GM19455 (cell line): ENCODE data around the gene CCDC57.

Source experiments
- ATAC-seq: cut with Tn5 transposase; IDR thresholded peaks from one replicate; pipeline ENCODE4 v1.9.1; 2021; ENCODE audit not compliant: unreplicated experiment

The CCDC57 gene

DNA sequence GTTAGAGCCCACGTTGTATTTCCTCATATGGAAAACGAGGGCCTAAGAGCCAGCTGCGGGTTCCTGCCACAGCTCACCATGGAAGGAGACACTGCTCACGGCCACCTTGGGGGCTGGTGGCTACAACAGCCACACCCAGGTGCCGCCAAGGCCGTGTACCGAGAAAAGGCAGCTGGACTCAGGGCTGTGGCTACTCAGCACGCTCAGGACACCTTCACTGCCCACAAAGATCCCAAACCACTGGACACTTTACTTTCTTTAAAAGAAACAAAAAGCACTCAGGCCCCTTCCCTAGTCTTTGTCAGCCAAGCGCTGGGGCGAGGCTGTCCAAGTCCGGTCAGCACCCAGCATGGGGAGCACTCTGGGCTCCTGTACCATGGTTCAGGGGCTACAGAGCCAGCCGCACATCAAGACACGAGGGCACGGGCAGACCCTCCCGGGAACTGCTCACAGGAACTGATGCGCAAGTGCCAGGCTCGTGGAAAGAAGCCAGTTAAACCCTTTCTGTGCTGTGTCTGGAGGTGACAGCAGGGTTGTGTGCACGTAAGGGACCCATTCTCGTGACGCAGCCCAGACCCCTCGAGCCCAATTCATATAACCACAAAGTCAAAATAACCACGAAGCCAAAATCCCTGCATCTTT is 34.7 kb upstream of the CCDC57 start:
- no peak for ATAC-seq

- ATAC-seq = no peak
Observed at GRCh38 chr17:82246365-82247181, 33.9 kb upstream of the CCDC57 start.

GRCh38 chr17:82246040-82246364 is 33.4 kb upstream of the CCDC57 start:
- ATAC-seq = no peak

DNA sequence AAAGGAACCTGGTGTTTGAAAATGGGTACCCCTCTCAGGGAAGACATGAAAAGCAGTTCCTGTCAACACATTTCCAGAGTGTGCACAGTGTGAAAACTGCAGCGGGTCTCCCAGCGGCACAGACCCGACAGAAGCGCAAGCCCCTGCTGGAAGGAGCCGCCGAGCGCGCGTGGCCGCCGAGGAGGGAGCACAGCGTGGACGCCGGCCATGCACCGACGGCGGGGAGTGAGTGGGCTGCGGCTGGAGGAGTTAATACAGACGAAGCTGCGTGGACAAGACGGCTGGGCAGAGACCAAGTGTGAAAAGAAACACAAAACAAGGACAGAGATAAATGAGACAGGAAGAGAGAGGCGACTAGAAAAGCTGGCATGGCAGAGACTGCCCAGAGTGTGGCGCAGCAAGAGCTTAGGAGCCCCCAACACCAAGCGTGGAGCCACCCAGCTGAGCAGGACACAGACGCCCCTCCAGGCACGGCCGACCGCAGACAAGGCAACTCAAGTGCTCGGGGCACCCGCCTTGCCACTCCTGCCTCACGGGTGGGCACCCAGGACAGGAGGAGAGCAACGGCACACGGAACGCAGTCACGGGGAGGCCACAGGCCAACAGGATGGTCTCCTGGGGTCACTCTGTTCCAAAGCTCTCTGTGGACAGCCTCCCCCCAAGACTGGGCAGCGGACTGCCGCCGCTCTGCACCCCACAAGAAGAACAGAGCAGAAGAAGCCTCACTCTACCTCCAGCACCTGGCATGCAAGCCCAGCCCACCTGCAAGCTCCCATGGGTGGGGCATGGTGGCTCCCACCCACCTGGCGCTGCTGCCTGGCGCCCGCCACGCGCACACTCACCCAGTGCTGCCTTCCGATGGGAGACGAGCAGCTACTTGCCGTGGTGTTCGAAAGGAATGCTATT is 32.7 kb upstream of the CCDC57 start:
- no peak for ATAC-seq

DNA sequence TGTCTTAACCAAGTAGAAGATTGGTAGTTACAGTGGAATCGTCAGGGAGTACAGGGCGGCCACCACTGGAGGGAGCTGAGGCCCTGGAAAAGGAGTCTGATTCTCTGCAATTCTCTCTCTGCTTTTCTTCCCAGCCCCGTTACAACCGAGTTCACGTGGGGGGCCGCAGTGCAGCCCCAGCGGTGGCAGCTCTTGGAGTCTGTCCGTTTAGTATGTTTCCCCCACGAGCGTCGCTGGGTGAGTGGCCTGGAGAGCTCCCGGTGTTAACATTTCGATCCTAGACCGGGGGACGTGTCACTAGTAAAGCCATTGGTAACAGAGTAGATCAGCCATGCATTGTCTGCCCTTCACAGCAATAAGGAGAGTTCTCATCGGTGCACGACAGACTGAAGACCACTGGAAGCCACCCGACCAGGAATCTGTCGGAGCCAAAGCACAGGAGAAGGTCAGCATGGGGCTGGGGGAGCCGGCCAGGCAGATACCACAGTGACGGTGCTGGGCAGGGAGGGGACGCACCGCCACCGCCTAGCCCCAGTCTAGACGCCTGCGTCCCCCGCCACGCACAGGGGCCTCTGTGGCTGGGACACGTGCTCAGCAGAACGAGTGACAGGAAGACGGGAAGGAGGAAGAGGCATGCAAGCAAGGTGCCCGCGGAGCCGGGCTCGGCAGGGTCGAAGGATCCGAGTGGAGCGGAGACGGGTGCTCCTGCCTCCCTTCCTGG is 31.9 kb upstream of the CCDC57 start:
- ATAC-seq = no peak

DNA sequence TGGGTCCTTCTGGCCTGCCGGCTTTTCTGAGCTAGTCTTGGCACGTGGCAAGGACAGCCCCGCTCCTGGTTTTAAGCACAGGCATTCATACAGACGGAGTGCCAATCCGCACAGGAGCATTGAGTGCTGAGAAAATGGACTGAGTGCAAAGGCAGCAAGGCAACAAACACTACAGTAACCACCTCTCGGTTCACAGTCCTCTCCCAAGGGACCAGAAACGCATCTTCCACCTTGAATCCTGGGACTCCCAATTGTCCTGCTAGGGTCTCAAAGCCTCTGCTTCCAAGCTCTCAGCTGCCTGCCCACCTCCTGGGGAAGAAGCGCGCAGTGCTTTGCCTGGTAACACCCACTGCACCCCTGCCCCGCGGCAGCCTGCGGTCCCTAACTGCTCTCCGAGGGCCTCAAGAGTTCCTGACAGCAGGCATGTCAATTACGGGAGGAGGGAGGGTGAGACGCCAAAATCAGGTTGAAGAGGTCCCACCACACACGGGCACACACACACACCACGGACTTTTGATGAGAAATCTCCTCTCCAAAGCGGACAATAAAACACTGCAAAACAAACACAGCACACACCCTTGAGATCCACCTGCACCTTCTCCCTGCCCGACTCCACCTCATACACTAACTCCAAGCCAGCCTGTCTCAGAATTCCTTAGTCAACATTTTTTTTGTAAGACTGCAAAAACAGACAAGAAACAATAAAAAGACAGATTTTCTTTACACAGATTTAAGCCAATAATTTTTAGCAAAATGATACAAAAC is 31.2 kb upstream of the CCDC57 start:
- ATAC-seq = no peak

- no peak for ATAC-seq
Observed at GRCh38 chr17:82242977-82243647, 30.5 kb upstream of the CCDC57 start.

DNA sequence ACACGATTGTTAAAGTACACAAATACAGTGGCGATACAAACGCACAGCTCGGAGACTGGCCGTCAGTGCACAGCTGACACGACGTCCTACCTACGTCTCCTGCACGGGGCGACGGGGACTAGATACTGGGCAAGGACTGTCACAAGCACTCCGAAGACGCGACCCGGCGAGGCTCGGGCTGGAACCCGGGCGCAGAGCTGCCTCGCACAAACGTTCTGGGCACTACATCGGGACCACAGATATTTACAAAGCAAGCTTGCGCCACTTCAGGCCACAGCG is 30.0 kb upstream of the CCDC57 start:
- no peak for ATAC-seq

GRCh38 chr17:82241926-82242697 is 29.5 kb upstream of the CCDC57 start:
- no peak for ATAC-seq

DNA sequence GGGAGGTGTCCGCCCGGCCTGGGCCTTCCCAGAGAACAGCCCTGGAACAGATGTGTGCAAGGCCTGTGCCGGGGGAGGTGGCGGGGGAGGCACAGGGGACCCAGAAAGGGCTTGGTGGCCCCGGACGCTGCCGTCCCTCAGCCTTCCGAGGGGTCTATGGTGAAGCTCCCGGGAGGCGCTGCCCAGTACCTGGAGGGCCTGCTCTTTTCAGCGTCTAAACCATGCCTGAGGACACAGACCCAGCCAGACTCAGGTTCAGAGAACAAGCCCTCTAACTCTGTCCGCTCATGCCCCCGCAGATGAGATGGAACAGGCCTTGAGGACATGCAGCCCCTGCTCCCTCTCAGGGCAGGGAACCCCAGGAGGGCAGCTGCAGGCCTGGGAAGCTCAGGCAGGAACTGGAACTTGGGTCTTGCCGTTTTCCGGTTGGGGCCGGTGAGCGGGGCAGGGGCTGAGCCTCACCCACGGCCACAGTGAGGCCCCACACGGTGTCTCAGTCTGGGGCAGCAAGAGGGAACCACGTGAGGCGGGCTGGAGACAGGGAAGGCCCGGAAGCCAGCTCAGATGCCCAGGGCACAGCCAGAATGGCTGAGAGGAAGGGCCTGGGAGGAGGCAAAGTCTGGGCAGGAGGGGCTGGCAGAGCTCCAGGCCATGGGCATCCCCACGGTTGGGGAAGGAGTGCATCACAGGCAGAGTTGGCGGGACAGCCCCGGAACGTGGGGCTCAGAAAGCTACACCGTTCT is 28.7 kb upstream of the CCDC57 start:
- ATAC-seq = no peak

- ATAC-seq = no peak
Observed at GRCh38 chr17:82240506-82241182, 28.0 kb upstream of the CCDC57 start.

DNA sequence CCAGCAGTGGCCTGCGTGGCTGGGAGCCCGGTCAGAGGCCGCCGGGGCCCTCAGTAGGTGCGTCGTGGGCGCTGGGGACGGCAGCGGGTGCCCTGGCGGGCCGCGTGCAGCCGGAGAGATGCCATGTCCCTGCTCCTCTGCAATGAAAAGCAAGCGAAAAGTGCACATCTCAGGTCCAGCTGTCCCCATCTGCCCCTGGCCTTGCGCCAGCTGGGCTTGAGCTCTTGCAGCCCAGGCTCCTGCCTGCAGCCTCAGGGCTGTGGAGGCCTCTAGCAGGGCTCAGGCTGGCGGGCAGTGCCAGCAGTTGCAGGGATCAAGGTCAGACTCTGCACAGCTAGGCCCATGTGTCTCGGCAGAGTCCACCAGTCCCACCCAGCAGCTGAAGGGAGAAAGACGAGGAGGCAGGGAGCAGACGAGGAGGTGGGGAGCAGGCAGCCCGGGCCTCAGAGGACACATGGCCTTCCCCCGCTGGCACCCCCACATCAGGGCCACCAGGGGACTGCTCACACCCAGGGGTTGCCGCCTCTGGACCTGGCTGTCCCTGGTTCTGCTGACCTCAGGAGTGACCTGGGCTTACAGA is 27.4 kb upstream of the CCDC57 start:
- no peak for ATAC-seq

GRCh38 chr17:82239401-82239925 is 26.8 kb upstream of the CCDC57 start:
- no peak for ATAC-seq

DNA sequence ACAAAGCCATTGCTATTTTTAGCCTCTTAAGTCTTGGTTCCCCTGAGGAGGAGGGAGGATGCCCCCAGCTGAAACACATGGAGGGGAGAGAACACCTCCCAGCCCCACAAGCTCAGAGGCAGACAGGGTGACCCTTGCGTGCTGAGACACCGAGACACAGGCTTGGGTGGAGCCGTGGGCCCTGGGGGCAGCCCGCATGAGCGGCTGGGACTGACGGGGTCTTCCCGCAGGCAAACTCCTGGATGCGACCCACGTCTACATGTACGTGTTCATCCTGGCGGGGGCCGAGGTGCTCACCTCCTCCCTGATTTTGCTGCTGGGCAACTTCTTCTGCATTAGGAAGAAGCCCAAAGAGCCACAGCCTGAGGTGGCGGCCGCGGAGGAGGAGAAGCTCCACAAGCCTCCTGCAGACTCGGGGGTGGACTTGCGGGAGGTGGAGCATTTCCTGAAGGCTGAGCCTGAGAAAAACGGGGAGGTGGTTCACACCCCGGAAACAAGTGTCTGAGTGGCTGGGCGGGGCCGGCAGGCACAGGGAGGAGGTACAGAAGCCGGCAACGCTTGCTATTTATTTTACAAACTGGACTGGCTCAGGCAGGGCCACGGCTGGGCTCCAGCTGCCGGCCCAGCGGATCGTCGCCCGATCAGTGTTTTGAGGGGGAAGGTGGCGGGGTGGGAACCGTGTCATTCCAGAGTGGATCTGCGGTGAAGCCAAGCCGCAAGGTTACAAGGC is 26.0 kb upstream of the CCDC57 start:
- no peak for ATAC-seq

DNA sequence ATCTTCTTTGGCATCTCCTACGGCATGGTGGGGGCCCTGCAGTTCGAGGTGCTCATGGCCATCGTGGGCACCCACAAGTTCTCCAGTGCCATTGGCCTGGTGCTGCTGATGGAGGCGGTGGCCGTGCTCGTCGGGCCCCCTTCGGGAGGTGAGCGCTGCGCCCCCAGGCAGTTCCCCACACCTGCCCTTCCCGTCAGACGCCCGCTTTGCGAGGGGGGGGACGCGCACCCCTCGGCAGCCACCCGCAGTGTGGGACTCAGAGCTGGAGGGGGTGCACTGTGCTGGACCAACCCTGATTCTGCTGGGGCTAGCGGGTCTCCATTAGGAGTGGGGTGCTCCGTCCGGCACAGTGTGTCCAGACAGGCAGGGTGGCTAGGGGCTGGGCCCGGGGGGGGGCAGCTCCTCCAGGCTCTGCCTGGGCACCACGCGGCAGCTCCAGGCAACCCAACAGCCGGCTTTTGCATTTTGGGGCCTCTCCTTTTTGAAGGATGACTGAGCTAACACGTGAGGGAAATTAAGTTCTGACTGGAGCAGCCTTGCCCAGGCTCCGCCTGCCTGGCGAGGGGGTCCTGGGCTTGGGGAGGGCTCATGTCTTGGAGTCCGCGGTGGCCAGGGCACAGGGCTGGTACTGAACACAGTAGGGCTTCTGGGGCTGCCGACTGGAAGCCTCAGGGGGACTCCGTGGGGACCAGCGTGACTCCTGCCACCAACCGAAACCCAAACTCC is 25.3 kb upstream of the CCDC57 start:
- no peak for ATAC-seq

DNA sequence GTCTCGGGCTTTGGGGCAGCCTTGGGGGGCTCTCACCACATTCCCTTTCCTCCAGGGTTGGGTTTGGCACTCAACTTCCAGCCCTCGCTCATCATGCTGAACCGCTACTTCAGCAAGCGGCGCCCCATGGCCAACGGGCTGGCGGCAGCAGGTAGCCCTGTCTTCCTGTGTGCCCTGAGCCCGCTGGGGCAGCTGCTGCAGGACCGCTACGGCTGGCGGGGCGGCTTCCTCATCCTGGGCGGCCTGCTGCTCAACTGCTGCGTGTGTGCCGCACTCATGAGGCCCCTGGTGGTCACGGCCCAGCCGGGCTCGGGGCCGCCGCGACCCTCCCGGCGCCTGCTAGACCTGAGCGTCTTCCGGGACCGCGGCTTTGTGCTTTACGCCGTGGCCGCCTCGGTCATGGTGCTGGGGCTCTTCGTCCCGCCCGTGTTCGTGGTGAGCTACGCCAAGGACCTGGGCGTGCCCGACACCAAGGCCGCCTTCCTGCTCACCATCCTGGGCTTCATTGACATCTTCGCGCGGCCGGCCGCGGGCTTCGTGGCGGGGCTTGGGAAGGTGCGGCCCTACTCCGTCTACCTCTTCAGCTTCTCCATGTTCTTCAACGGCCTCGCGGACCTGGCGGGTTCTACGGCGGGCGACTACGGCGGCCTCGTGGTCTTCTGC is 24.6 kb upstream of the CCDC57 start:
- ATAC-seq = no peak
